ENCODE results near the gene LDHAL6B.
"Not testable (repeated sequence)": the region's sequence is repeated elsewhere in the genome, so short reads cannot be mapped to it uniquely, and the experiment has no call there.

LDHAL6B gene

DNA sequence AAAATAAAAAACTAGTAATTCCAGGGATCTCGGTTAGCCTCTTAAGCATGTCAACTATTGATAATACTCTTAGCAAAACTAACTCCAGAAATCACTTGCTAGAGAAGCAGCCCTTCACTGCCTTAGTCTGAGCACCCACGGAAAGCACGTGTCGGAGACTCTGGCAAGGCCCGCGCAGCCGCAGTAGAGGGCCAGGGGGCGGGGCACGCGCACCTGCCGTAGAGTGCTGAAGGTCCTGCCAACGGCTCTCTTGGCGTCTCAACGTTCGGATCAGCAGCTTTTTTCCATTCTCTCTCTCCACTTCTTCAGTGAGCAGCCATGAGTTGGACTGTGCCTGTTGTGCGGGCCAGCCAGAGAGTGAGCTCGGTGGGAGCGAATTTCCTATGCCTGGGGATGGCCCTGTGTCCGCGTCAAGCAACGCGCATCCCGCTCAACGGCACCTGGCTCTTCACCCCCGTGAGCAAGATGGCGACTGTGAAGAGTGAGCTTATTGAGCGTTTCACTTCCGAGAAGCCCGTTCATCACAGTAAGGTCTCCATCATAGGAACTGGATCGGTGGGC, at the start of gene LDHAL6B:
Gene LDHAL6B (plus strand): TSS at position 221 of the 561 bp plus-strand sequence. CDS start 98 bp downstream, at position 319.
- DNase-seq (ENCODE audit: low spot score): no peak

DNA sequence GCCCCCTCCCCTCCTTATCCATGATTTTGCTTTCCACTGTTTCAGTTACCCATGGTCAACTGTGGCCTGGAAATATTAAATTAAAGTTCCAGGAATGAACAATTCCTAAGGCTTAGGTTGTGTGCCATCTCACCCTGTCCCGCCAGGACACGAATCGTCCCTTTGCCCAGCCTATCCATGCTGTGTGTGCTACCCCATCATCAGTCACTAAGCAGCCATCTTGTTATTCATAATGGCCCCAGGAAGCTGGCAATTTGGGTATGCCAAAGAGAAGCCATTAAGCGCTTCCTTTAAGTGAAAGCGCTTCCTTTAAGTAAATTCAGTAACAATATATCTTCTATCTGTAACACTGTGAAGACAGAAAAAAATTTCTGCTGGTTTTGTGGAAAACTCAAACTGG, 49.2 kb upstream of the LDHAL6B start:
- DNase-seq (ENCODE audit: low spot score): no peak

DNA sequence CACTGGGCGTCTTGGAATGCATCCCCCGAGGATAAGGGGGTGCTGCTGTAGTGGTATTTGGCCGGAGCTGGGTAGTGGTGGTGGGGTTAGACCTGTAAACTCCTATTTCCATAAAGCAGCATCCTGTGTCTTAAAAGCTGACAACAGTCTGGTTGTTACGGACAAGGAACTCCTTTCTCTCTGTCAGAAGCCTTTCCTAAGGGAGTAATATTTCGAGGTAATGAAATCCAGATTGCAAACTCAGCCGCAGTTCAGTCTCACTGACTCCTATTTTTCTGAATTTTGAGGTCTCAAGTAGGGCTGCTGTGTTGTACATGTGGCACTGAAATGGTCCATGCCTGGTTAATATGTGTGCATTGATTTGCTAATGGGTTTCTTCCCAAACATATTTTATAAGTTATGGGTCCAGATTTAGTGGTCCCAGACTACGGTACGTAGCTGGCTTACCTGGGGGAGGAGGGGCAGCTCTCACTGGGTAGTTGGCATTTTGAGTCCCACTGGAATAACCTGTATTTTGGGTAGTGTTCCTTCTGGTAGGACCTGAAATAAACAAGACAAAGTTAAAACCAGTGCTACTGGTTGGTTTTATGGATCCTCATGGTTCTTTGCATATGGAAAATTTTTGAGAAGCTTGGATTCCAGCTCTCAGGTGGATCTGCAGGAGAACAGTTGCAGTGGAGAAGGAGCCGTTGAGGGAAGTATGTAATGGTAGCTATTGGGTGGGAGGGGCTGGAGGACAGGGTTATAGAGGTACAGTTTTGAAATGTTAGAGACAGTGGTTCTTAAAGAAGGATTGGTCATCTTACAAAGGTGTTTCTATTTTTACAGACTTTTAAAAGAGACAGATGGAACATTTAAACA, 48.6 kb upstream of the LDHAL6B start:
- no peak for DNase-seq (ENCODE audit: low spot score)

DNA sequence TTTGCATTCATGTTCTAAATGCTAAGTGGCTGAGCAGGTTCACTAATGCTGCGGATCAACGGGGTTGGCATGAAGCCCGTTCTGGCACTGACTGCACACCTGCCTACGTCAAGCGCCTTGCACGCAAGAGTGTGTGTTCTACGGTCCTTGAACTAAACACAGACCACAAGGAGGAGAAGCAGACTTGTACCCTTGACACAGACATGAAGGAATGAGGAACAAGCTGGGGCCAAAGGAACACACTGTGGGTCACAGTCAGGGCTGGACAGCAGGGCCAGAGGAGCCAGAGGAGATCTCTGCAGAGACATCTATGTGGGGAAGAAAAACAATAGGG, 48.0 kb upstream of the LDHAL6B start:
- no peak for DNase-seq (ENCODE audit: low spot score)

DNA sequence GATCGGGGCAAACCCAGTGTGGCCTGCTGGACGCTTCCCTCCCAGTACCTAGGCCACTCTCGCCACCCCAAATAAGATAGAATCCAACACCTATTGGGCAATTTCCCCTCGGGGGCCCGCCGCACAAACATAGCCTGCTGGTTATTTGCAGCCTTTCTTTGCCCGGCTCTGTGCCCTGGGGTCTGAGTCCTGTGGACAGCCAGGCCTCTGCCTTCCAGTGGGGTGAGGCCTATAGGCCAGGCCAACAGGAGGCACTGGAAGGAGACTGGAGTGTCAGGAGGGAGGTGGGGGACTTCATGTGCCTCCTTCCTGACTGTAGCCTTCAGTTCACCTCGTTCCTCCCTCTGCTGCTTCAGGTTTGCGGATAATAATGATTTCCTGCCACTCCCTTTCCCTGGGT, 47.4 kb upstream of the LDHAL6B start:
- DNase-seq (ENCODE audit: low spot score): no peak

DNA sequence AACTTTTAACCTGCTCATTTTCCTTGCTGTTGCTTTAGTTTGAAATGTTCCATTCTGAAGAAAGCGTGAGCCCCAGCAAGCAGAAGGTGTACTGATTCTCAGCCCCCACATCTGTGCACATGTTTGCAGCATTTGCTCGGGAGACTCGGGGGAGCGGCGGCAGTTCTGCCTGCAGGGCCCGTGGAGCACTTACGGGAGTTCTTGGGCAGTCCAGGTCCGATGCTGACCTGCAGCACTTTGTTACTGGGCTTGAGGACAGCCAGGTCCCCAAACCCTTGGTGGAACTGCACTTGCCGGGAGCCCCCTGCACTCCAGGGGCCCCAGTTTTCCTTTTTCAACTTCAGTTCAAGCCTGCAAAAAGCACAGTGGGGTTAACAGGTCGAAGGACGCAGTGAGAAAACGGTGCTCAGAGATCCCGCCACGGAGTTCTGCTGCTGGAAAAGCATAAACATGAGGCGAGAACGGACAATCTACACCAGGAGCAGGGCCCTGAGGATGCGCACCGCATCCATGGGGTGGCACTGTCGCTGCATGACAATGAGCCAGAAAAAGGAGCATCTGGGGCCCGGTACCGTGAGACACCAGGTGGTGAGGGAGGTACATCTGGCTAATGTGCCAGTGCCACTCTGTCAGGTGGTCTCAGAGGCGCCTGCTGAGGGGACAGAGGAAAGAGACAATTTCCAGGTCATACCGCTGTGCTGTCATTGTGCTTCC, 45.6 kb upstream of the LDHAL6B start:
- DNase-seq (ENCODE audit: low spot score): no peak

DNA sequence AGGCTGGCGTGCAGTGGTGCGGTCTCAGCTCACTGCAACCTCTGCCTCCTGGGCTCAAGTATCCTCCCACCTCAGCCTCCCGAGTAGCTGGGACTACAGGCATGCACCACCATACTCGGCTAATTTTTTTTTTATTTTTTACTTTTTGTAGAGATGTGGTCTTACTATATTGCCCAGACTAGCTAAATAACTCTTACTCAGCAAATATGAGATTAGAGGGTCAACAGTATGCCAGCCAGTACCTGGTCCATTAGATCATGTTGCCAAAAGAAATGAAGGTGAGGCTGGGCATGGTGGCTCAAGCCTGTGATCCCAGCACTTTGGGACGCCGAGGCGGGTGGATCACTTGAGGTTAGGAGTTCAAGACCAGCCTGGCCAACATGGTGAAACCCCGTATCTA, 44.6 kb upstream of the LDHAL6B start:
- not testable (repeated sequence) for DNase-seq (ENCODE audit: low spot score)

DNA sequence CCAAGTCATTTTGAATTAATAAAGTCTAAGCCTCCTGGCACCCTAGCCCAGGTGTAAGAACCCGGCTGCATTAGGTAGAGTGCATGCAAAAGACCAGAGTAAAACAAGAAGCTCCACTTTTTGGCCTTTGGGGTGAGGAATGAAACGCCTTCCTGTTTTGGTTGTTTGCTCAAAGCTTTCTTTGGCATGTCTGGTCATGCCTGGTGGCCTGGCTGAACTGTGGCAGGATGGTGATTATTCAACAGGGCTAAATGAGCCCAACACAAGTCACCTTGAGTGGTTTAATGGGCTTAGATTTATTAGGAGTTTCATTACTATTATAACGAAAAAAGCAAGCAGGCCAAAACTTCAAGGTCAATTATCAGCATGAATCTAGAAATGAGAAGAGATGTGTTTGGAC, 40.9 kb upstream of the LDHAL6B start:
- DNase-seq (ENCODE audit: low spot score): no peak

DNA sequence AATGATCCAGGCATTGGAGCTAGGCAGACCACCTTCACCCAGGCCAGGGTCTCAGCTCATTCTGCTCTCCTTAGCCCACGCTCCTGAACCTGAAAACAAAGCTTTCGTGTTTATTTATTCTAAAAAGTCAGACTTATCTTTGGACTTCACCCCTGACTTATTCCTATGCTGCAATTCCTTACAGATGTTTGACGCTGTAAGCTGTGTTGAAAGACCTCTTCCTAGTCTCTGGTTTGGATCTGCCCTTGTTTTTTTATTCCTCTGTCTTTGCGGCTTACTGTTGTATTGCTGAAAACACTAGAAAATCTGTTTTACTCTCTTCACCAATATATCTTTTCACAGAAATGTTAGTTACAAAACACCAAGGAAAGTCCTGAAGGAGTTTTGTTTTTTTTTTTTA, 40.5 kb upstream of the LDHAL6B start:
- no peak for DNase-seq (ENCODE audit: low spot score)

DNA sequence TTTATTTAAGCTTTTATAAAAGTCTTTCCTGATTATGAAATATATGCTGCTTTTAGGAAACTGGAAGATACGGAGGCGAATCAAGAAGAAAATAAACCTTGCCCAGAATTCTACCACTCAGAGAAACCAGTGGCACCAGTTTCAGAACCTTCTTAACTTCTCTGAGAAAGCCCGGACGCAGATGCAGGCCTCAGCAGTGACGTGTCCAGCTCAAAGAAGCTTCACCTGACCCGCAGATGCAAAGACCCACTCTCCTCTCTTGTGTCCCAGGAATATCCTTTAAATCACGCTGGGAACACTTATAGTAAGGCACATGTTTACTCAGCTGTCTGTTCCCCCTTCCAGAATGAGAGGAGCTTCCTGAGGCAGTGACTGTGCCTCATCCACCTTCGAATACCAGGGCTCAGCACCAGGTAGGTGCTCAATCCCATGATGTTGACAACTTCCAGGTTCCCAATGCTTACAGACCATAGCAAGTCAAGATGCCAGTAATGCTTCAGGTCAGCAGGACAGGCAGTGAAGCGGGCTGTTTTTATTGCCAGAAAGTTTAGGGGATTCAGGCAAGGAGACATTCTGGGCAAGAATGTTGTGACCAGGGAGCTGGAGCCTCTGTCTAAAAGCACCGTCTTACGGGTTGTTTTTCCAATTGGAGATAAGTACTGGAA, 39.9 kb upstream of the LDHAL6B start:
- DNase-seq (ENCODE audit: low spot score): no peak

DNA sequence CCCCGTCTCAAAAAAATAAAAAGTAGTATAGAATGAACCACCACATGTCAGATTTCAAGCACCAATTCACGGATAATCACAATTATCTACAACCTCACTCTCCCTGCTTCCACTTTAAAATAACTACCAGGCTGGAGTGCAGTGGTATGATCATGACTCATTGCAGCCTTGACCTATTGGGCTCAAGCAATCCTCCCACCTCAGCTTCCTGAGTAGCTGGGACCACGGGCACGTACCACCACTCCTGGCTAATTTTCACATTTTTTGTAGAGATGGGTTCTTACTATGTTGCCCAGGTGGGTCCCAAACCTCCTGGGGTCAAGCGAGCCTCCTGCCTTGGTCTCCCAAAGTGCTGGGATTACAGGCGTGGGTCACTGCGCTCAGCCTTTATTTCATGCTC, 38.1 kb upstream of the LDHAL6B start:
- DNase-seq (ENCODE audit: low spot score): no peak

DNA sequence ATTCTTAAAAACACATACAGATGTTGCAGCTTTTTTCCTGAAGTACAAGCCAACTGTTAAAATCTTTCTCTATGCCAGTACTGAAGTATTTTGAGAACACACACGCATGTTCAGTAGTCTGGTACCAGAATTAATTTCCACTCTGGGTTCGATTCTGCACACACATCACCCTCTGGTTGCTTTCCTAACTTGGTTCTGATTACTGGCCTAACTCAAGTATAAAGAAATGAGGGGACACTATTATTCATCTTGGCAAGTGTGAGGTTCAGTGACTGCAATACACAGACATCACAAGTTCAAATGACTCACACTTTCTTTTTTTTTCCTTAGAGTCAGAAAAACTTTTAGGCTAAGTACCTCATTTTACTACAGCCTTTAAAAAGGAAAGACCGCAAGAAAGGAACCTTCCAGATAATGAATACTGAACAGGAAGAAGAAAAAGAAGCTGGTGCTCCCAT, 37.4 kb upstream of the LDHAL6B start:
- DNase-seq (ENCODE audit: low spot score): no peak

DNA sequence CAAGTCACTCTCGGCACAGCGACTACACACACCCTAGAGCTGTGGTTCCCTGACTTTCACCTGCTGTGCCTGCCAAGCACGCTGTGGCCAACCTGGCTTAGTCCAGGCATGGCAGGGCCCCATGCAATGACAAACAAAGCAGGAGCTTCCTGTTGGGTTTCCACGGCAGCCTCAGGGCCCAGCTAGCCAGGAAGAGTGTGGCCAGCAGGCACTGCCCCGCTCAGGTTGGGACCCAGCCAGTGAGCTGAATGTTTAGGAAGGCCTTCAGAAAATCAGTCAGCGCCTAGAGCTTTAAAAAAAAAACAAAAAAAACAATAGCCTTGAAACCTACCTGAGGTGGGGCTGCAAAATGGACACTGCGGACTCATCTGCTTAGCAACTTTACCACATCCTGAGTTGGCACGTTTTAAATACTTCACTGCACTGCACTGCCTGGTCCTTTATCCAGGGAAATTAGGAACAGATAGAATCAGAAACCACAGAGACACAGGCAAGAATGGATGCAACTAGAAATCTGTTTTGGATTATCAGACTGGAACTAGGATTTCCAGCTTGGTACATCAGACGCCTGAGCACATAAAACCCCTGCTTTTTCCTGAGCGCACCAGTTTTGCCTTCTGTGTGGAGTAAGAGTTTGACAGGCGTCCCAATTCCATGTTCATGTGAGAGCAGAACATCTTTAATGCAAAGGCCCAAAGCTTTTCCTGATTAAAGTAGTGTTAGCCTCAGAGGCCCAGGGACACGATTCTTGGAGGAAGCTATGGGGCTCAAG, 36.2 kb upstream of the LDHAL6B start:
- DNase-seq (ENCODE audit: low spot score): no peak

DNA sequence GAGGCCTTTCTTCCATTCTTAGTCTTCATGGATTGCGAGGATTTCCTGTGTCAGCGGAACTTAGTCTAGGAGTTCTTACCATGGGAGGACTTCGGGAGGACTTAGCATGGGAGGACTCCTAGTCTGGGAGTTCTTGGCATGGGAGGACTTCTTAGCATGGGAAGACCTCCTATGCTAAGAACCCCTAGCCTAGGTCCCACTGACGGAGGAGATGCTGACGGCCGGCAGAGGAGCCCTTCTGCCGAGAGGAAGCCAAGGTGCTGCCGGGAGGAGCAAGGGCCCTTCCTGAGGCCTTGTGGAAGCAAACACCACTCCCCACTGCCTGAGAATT, 35.6 kb upstream of the LDHAL6B start:
- DNase-seq (ENCODE audit: low spot score): no peak

DNA sequence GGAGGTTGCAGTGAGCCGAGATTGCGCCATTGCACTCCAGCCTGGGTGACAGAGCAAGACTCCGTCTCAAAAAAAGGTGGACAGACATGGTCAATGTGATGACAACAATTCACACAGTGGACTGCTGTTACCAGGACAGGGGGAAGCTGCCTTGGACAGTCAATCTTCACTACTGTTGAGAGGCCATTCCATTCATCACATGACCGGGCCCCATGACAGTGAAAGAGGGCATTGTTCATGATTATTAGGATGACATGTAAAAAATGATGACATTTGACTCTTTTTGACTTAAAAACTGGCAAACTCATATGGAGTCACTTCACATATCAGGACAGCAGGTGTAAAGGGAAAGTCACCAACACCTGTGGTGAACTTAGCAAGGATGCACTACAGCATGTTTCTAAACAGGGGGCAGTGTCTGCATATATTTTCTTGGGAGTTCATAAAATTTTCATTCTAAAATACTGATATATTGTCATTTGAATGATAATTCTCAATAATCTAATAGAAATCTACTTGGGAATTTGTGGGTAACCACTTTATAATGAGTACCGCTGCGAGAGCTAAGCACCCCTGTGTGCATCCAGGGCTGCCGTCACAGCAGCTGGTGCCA, 34.2 kb upstream of the LDHAL6B start:
- DNase-seq (ENCODE audit: low spot score): no peak

DNA sequence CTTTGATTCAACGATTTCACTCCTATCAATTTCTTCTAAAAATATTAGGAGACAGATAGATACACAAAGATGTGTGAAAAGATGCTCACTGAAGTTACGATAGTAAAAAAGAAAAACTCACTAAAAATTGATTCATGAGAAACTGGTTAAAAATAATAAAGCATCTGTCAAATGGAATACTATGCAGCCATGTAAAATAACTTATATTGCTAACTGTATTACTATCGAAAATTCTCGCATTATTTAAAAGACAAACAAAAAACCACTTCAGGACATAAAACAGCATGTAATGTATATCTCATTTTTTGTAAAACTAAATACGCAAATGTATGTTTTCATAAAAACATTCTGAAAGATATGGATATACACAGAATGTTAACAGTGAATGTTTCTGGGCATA, 33.4 kb upstream of the LDHAL6B start:
- no peak for DNase-seq (ENCODE audit: low spot score)

DNA sequence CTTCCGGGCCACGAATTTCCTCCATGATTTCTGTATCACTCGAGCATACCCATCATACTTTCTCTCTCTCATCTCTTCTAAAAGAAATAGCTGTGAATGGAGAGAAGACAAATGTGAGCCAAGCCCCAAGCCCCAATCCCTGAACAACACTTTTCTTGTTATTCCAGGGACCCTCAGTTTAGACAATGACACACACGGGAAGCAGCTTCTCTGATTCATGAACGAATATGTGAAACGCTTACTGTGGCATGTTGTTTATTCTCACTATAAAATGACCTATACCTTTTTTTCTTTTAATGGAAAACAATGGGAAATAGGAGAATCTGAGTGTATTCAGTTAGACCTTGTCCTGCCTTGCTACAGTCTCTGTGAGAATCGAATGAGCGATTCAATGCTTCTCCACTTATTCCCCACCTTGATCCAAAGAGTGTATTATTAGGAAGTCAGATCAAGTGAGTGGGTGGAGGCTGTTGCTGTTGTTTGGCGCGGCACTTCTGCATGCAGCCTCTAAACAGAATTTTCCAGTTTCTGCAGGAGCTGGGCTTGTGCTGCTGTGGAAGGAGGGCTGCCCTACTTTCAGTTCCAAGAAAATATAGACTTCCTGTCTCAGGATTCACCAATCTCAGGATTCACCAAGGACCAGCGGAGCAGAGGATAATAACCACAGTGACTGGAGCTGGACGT, 32.4 kb upstream of the LDHAL6B start:
- DNase-seq (ENCODE audit: low spot score): no peak

DNA sequence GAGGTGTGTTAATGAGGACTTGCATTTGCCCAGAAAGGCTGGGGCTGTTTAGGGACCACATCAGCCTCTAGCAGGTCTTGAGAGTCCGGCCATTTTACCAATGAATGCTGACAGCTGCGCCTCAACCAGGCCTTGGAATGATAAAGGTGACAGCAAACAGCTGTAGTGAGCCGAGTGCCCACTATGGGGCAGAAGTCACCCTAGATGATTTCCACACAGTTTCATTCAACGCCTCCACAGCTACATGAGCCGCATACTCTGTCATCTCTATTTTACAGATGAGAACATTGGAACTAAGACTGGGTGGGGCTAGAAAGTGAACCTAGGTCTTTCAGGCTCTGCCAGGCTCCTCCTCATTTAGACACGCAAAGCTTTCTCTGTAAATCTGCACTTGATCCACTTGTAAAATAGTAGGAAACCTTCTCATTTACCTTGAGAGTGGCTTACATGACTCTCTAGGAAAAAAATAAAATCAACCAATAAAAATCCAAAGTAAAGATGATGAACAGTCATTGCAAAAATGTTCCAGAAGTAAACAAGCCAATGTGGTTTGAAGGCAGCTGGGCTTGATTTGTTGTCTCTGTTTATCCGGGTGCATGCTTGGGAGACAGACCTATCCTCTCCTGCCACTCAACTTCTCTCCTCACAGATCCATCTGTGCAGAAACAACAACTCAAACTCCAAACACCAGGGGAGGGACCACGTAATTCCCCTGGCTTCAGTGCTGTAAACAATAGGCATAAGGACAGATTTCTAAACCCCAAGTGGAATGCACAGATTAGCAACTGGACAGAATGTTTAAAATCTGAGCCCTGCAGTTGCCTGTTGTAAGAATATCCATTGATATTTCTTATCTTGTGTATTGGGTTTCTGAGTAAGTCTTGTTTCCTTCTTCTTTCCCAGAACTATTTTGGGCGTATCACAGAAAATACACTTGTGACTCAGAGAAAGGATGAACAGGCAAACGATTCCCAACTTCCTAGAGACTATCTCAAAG, 31.5 kb upstream of the LDHAL6B start:
- peak; percentile 52 for DNase-seq (ENCODE audit: low spot score)

DNA sequence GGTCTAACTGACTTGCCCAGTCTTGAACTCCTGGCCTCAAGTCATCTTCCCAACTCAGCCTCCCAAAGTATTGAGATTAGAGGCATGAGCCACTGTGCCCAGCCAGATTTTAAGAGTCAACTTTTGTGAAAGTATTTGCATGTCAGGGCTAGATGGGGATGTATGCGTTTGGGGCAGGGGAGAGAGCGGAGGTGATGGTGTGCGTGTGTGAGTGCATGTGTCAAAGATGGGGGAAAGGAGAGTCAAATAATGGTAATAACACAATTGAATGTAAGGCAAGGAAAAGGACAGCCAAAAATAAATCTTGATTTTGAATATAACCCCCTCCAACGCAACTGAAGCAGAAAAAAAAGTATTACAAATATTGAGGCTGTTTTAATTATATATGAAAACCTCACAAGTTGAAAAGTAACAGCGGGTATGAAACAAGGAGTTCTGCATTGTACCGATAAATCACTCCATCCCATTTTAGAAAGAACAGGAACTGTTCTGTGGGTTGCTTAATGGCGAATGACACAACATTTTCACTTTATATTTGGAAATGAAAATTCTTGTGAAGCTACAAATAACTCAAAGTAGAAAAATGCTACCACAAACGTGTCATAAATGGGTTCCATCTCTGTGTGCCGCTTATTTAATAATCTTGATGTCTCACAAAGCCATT, 29.9 kb upstream of the LDHAL6B start:
- no peak for DNase-seq (ENCODE audit: low spot score)
